Breast epithelium (tissue), 4 donors: ENCODE measurements around the gene SERPINB3. TPM values are rescaled to one million over a fixed set of nuclear protein-coding genes. Genes with fewer than 3 reads are reported as not detected.
"Not testable (repeated sequence)": the region's sequence is repeated elsewhere in the genome, so short reads cannot be mapped to it uniquely, and the experiment has no call there.

ENCODE experiments used
- DNase-seq, 2 donors: peaks; one replicate each; pipeline ENCODE4 v3.0.0-alpha.2; 2019; ENCODE audit warnings: low spot score in 2 of 2
- H3K27ac ChIP-seq, 2 donors: fragments of 200-600 bp; sonication (generic) in 1 of 2; one replicate each; pipeline ENCODE4 v1.5.1; 2016 to 2019; ENCODE audit warnings: mild to moderate bottlenecking in 1 of 2
- H3K27me3 ChIP-seq, 2 donors: fragments of 200-600 bp; sonication (generic) in 1 of 2; one replicate each; pipeline versions ENCODE4 v1.5.1 to v1.6.0; 2017 to 2019; ENCODE audit warnings: control low read depth in 1 of 2, mild to moderate bottlenecking in 1 of 2
- H3K36me3 ChIP-seq: fragments of 200-600 bp; one replicate; pipeline ENCODE4 v1.5.1; 2019
- H3K4me1 ChIP-seq, 2 donors: fragments of 200-600 bp; sonication (generic); one replicate each; pipeline ENCODE4 v1.5.1; 2016 to 2019; ENCODE audit warnings: control low read depth in 1 of 2
- H3K4me3 ChIP-seq, 3 donors: fragments of 200-600 bp; sonication (generic); 1 replicate in 2 of 3; 2 replicates in 1 of 3; pipeline ENCODE4 v1.5.1; 2016 to 2019; ENCODE audit warnings: mild to moderate bottlenecking in 3 of 3, moderate library complexity in 2 of 3
- H3K9me3 ChIP-seq, 2 donors: fragments of 200-600 bp; sonication (generic) in 1 of 2; one replicate each; pipeline ENCODE4 v1.5.1; 2016 to 2019; ENCODE audit warnings: control low read depth in 1 of 2
- CTCF ChIP-seq, 3 donors: fragments of 450-650 bp; IDR thresholded peaks; one replicate each; pipeline ENCODE4 v1.5.1; 2016 to 2017; ENCODE audit warnings: antibody characterized with exemption in 3 of 3, mild to moderate bottlenecking in 3 of 3, moderate library complexity in 3 of 3
- POLR2A ChIP-seq: fragments of 450-650 bp; IDR thresholded peaks from one replicate; pipeline ENCODE4 v1.6.1; 2016; ENCODE audit warnings: antibody characterized with exemption, mild to moderate bottlenecking, moderate library complexity
- POLR2AphosphoS5 ChIP-seq, 3 donors: sonication (generic); formaldehyde crosslinking; IDR thresholded peaks; one replicate each; pipeline ENCODE4 v1.6.1; 2017; ENCODE audit warnings: antibody characterized with exemption in 3 of 3
- intact Hi-C: fragments of 100-400 bp; cut with DNase I; formaldehyde crosslinking; loops from one replicate; pipeline ENCODE4 v1.15.1; 2023; ENCODE audit warnings: low total_unique reads
- total RNA-seq, 3 donors: library from RNA; depleted of rRNA; stranded (reverse); fragments of >200 nt; gene quantifications; one replicate each; pipeline ENCODE4 v1.1.0, GENCODE V29; 2016

The SERPINB3 gene
- total RNA-seq, 3 donors from 2014 or later: not detected

GRCh38 chr18:63677500-63678225 is 16.0 kb upstream of the SERPINB3 start:
- no peak overlapping the region for H3K4me3 ChIP-seq
- H3K36me3 ChIP-seq: no peaks in the 10 kb centered on the region
- no peaks in the 10 kb centered on the region for H3K4me1 ChIP-seq
- no peaks in the 10 kb centered on the region for H3K27me3 ChIP-seq
- intact Hi-C loops: no loop called here
- H3K27ac ChIP-seq: no peak overlapping the region
- H3K9me3 ChIP-seq: no peaks in the 10 kb centered on the region
- no peak for DNase-seq
- no peak for TF ChIP-seq POLR2A
- TF ChIP-seq CTCF (IDR thresholded peaks at IDR 0.05): no peak
- TF ChIP-seq POLR2AphosphoS5 (IDR thresholded peaks at IDR 0.05): no peak

- H3K36me3 ChIP-seq: no peaks in the 10 kb centered on the region
- TF ChIP-seq CTCF (IDR thresholded peaks at IDR 0.05) (no peak), POLR2A (no peak), POLR2AphosphoS5 (IDR thresholded peaks at IDR 0.05) (no peak)
- no peak overlapping the region for H3K4me3 ChIP-seq
- DNase-seq: no peak
- no peaks in the 10 kb centered on the region for H3K27me3 ChIP-seq
- H3K27ac ChIP-seq: no peak overlapping the region
- intact Hi-C loops: no loop called here
- H3K4me1 ChIP-seq: no peaks in the 10 kb centered on the region
- peaks cover 0 to 3% of the 10 kb centered on the region in 2 donors for H3K9me3 ChIP-seq
Observed at GRCh38 chr18:63676526-63677323, 15.0 kb upstream of the SERPINB3 start.

- no peak for TF ChIP-seq CTCF (IDR thresholded peaks at IDR 0.05)
- no peak for TF ChIP-seq POLR2A
- no peak for TF ChIP-seq POLR2AphosphoS5 (IDR thresholded peaks at IDR 0.05)
- H3K27me3 ChIP-seq: no peaks in the 10 kb centered on the region
- intact Hi-C loops: no loop called here
- H3K27ac ChIP-seq: no peak overlapping the region
- H3K4me1 ChIP-seq: no peaks in the 10 kb centered on the region
- H3K9me3 ChIP-seq: no peaks in the 10 kb centered on the region
- no peak overlapping the region for H3K4me3 ChIP-seq
- no peak for DNase-seq
- H3K36me3 ChIP-seq: no peaks in the 10 kb centered on the region
Observed at GRCh38 chr18:63664571-63664970, 2.9 kb upstream of the SERPINB3 start.

- intact Hi-C loops, H3K4me3 ChIP-seq, DNase-seq, H3K36me3 ChIP-seq, H3K9me3 ChIP-seq, H3K27me3 ChIP-seq, H3K27ac ChIP-seq, H3K4me1 ChIP-seq: not testable (repeated sequence)
Observed at GRCh38 chr18:63658920-63659319, 2.8 kb downstream of the SERPINB3 start.

GRCh38 chr18:63650271-63650670 is 11.4 kb downstream of the SERPINB3 start:
- H3K4me1 ChIP-seq, H3K4me3 ChIP-seq, H3K36me3 ChIP-seq, H3K9me3 ChIP-seq, H3K27me3 ChIP-seq, intact Hi-C loops, DNase-seq, H3K27ac ChIP-seq: not testable (repeated sequence)

- H3K9me3 ChIP-seq: no peaks in the 10 kb centered on the region
Observed at GRCh38 chr18:63648241-63648640, 13.5 kb downstream of the SERPINB3 start.

More at GRCh38 chr18:63648241-63648640, 13.5 kb downstream of the SERPINB3 start:
- no peak for TF ChIP-seq POLR2A
- TF ChIP-seq POLR2AphosphoS5 (IDR thresholded peaks at IDR 0.05): no peak
- no peak for TF ChIP-seq CTCF (IDR thresholded peaks at IDR 0.05)
- H3K4me1 ChIP-seq: no peaks in the 10 kb centered on the region
- no peak overlapping the region for H3K27ac ChIP-seq
- DNase-seq: no peak
- intact Hi-C loops: no loop called here
- H3K27me3 ChIP-seq: no peaks in the 10 kb centered on the region
- H3K36me3 ChIP-seq: no peaks in the 10 kb centered on the region
- no peak overlapping the region for H3K4me3 ChIP-seq
